Measurements from ENCODE around the gene HSD3B2. TPM values are rescaled to one million over a fixed set of nuclear protein-coding genes. Genes with fewer than 3 reads are reported as not detected.

Gene HSD3B2
- total RNA-seq, 1 donor from 2014 or later, result not detected

GRCh38 chr1:119410961-119411360, 4.0 kb upstream of the HSD3B2 start:
- Mint-ChIP-seq H3K4me1 (ENCODE audit: low read depth) (no peaks in the 10 kb centered on the region), H3K4me3 (ENCODE audit: low read depth) (no peak overlapping the region), H3K9me3 (ENCODE audit: low read depth) (peaks cover 4% of the 10 kb centered on the region), H3K36me3 (ENCODE audit: insufficient read depth) (no peaks in the 10 kb centered on the region), H3K27ac (no peak overlapping the region), H3K27me3 (peaks cover 11% of the 10 kb centered on the region)
- no peak for DNase-seq (ENCODE audit: low spot score, unreplicated experiment)
- TF ChIP-seq, protein P1, sequence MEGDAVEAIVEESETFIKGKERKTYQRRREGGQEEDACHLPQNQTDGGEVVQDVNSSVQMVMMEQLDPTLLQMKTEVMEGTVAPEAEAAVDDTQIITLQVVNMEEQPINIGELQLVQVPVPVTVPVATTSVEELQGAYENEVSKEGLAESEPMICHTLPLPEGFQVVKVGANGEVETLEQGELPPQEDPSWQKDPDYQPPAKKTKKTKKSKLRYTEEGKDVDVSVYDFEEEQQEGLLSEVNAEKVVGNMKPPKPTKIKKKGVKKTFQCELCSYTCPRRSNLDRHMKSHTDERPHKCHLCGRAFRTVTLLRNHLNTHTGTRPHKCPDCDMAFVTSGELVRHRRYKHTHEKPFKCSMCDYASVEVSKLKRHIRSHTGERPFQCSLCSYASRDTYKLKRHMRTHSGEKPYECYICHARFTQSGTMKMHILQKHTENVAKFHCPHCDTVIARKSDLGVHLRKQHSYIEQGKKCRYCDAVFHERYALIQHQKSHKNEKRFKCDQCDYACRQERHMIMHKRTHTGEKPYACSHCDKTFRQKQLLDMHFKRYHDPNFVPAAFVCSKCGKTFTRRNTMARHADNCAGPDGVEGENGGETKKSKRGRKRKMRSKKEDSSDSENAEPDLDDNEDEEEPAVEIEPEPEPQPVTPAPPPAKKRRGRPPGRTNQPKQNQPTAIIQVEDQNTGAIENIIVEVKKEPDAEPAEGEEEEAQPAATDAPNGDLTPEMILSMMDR (IDR thresholded peaks at IDR 0.05; ENCODE audit: unreplicated experiment), result no peak

DNA sequence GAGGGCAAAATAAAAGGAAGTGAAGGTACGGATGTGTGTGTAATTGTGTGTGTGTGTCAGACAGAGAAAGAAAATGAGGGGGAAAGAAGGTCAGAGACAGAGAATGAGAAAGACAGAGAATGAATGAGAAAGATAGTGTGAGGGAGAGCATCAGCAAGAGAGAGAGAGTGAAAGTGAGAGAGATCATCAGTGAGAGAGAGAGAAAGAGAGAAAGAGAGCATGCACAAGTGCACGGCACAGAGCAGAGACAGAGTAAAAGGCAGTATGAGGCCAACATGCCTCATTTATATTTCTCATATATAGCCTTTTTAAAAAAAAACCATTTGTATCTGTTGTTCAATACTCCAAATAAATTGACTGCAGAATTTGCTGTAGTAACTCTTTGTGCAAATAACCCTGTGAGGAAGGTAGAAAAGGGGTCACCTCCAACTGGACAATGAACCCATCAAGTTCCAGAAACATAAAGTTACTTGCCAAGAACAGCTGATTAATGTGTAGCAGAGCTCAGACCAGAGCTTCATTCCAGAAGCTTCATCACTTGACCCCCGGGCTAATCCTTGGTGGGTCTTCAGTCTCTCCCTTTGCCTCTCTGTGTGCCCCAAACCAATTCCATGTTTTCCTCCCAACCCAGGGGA, 1.2 kb downstream of the HSD3B2 start:
- Mint-ChIP-seq H3K4me1 (ENCODE audit: low read depth) (no peaks in the 10 kb centered on the region), H3K27me3 (peaks cover 18% of the 10 kb centered on the region), H3K9me3 (ENCODE audit: low read depth) (no peaks in the 10 kb centered on the region), H3K36me3 (ENCODE audit: insufficient read depth) (no peaks in the 10 kb centered on the region), H3K4me3 (ENCODE audit: low read depth) (no peak overlapping the region), H3K27ac (no peak overlapping the region)
- TF ChIP-seq, protein P1 (IDR thresholded peaks at IDR 0.05; ENCODE audit: unreplicated experiment), result no peak
- no peak for DNase-seq (ENCODE audit: low spot score, unreplicated experiment)

GRCh38 chr1:119419109-119419508, 4.2 kb downstream of the HSD3B2 start:
- Mint-ChIP-seq H3K27me3 (peaks cover 18% of the 10 kb centered on the region), H3K36me3 (ENCODE audit: insufficient read depth) (no peaks in the 10 kb centered on the region), H3K4me3 (ENCODE audit: low read depth) (no peak overlapping the region), H3K9me3 (ENCODE audit: low read depth) (no peaks in the 10 kb centered on the region), H3K4me1 (ENCODE audit: low read depth) (no peaks in the 10 kb centered on the region), H3K27ac (no peak overlapping the region)
- TF ChIP-seq, protein P1 (IDR thresholded peaks at IDR 0.05; ENCODE audit: unreplicated experiment), result no peak
- no peak for DNase-seq (ENCODE audit: low spot score, unreplicated experiment)

DNA sequence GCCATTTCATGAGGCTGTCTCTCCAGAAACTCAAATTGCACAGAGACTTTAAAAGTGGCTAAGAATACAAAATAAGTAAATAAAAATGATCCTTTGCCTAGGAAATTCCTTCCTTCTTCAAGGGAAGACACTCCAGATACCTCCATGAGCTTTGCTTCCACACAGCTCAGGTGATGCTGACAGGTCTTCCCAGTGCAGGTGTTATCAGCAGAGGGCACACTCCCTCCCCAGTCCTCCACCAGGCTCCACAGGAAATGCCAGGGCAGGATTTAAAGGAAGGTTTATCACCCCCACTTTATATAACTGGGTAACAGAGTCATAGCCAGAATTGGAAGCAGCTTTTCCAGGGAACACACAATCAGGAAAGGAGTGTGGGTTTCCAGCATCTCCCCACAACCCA, 5.7 kb downstream of the HSD3B2 start:
- peaks cover 15% of the 10 kb centered on the region for H3K27me3 Mint-ChIP-seq
- TF ChIP-seq, protein P1 (IDR thresholded peaks at IDR 0.05; ENCODE audit: unreplicated experiment), result no peak
- H3K4me3 Mint-ChIP-seq (ENCODE audit: low read depth), result no peak overlapping the region
- H3K4me1 Mint-ChIP-seq (ENCODE audit: low read depth), result no peaks in the 10 kb centered on the region
- H3K36me3 Mint-ChIP-seq (ENCODE audit: insufficient read depth), result no peaks in the 10 kb centered on the region
- no peak for DNase-seq (ENCODE audit: low spot score, unreplicated experiment)
- no peaks in the 10 kb centered on the region for H3K9me3 Mint-ChIP-seq (ENCODE audit: low read depth)
- no peak overlapping the region for H3K27ac Mint-ChIP-seq

DNA sequence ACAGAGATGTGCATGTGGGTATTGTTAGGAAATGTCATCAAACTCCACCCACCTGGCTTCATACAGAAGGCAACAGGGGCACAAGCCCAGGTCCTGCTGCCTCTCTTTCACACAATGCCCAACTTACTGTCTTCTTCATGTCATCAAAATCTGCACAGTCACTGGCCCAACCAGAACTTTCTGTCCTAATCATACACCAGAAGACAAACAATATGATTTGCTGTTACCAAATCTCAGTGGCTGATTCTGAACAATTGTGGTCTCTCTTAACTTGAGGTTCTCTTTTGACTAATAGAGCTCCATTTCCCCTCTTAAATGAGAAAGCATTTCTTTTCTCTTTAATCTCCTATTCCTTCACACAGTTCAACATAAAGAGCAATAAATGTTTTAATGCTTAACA, 7.7 kb downstream of the HSD3B2 start:
- no peak overlapping the region for H3K4me3 Mint-ChIP-seq (ENCODE audit: low read depth)
- H3K27ac Mint-ChIP-seq, result no peak overlapping the region
- H3K4me1 Mint-ChIP-seq (ENCODE audit: low read depth), result no peaks in the 10 kb centered on the region
- H3K27me3 Mint-ChIP-seq, result peaks cover 8% of the 10 kb centered on the region
- TF ChIP-seq, protein P1 (IDR thresholded peaks at IDR 0.05; ENCODE audit: unreplicated experiment), result no peak
- no peaks in the 10 kb centered on the region for H3K36me3 Mint-ChIP-seq (ENCODE audit: insufficient read depth)
- H3K9me3 Mint-ChIP-seq (ENCODE audit: low read depth), result no peaks in the 10 kb centered on the region
- no peak for DNase-seq (ENCODE audit: low spot score, unreplicated experiment)

Data from progenitor cell of endocrine pancreas (in vitro differentiated cells).